T-helper 2 cell (primary cell): ENCODE data around the gene TADA3.
"Not testable (repeated sequence)": the region's sequence is repeated elsewhere in the genome, so short reads cannot be mapped to it uniquely, and the experiment has no call there.

Experiments used
- DNase-seq, 5 experiments: peaks; one replicate each; pipeline versions ENCODE4 v3.0.0 to v3.0.0-alpha.2; 2012 to 2022

Gene TADA3

DNA sequence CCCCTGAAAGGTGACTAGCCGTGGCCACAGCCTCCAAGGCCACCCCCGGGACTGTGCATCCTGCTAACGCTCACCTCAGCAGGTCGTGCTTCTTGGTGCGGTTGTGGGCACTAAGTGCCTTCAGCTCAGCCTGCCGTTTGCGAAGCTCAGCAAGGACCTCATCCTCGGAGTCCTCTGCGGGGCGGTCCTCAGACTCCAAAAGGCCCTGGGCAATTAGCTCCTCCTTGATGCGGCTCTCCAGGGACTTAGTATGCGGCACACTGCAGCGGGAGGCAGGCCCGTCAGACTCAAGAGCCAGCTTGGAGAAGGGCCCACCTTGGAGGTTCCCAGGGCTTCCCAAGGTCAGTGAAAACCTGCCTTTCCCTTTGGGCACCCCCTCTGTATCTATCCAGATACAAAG, 8.3 kb downstream of the TADA3 start:
- no peak for DNase-seq

DNA sequence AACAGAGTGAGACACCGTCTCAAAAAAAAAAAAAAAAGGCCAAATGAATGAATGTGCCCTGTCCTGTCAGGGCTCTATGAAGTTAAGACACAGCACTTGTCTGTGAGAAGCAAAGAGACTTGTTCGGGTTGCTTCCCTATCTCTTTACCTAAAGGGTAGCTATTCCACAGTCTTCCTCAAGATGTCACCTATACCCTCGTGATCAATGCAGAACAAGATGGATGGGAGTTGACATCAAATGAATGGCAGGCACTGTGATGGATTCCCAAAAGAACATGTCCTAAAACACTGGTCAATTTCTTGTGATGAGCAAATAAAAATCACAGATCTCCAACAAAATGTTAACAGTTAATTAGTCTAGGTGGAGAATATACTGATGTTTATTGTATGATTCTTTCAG, 9.5 kb downstream of the TADA3 start:
- peak in 1 of 5 experiments; percentile 38 for DNase-seq

GRCh38 chr3:9781978-9782603, 10.2 kb downstream of the TADA3 start:
- DNase-seq: no peak

- DNase-seq: no peak
Observed at GRCh38 chr3:9781551-9781950, 10.7 kb downstream of the TADA3 start.

DNA sequence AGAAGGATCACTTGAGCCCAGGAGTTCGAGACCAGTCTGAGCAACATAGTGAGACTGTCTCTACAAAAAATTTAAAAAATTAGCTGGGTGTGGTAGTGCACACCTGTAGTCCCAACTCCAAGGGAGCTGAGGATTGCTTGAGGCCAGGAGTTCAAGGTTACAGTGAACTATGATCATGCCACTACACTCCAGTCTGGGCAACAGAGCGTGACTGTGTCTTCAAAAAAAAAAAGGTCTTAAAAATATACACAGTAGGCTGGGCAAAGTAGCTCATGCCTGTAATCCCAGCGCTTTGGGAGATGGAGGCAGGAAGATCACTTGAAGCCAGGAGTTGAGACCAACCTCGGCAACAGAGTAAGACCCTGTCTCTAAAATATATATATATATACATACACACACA, 11.4 kb downstream of the TADA3 start:
- no peak for DNase-seq

DNA sequence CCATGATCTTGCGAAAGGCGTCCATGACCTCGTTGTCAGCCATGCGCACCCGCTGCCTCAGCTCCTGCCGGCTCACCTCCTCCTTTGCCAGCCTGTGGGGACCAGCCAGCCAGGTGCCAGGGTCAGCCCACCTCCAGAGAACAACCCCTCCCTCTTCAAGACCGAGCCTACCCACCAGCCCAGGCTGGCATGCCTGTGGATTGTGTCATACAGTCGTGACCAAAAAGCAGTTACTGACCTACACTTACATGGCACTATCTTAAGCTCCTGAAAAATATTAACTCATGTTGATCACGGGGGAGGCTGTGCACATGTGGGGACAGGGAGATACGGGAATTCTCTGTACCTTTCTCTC, 11.8 kb downstream of the TADA3 start:
- DNase-seq: no peak

GRCh38 chr3:9779721-9780457, 12.4 kb downstream of the TADA3 start:
- DNase-seq: peak in 2 of 5 experiments; percentile 48 to 84

DNA sequence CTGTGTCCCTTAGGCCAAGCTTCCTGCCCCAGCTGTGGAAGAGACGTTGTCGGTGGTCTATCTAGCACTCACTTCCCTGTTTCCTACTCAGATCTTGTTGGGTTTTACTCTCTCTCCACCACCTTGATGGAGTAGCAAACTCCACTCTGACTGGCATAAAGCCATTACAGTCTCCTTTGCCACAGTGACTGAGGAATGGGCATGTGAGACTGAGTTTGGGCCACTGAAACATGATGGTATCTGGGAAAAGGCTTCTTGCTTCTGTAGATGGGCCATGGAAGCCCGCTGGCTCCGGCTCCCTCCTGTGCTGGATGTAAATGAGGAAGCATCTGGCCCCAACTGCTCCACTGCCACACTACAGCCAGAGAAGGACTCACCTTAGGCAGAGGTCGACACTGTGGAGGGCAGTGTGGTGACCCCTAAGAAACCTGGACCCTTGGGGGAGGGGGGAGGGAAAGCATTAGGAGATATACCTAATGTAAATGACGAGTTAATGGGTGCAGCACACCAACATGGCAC, 13.1 kb downstream of the TADA3 start:
- DNase-seq: no peak

GRCh38 chr3:9778143-9779074, 13.9 kb downstream of the TADA3 start:
- DNase-seq: peak in 1 of 5 experiments; percentile 49

GRCh38 chr3:9777694-9778021, 14.6 kb downstream of the TADA3 start:
- no peak for DNase-seq

GRCh38 chr3:9776896-9777693, 15.2 kb downstream of the TADA3 start:
- no peak for DNase-seq

- DNase-seq: not testable (repeated sequence)
Observed at GRCh38 chr3:9771007-9771406, 21.3 kb downstream of the TADA3 start.

DNA sequence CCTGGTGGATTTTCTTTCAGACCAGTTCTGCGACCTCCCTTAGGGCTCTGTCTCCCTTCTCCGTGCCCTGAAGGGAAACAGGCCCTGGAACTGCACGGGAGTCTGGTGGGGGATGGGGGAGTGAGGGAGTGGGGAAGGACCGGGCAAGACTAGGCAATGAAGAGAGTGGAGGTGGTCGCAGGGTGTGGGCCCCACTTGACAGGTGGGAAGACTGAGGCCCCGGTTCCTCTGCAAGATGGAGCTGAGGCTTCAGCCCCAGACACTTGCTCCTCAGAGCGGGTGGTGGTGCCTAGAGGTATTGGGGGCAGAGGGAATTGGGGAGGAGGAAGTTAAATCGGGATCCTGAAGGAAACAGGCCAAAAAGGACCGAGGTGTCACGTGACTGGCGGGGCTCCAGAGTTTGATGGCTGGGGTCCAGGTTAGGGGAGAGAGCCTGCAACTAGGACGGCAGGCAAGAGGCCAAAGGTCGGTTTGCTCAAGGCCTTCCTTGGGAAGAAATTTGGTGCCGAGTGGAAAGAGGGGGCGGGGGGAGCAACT, 21.9 kb downstream of the TADA3 start:
- no peak for DNase-seq

- peak; percentile 16 to 80 (median 38) for DNase-seq
Observed at GRCh38 chr3:9769426-9770275, 22.6 kb downstream of the TADA3 start, which contains the start of gene CAMK1. CAMK1 (minus strand) TSS chr3:9769947; CDS start chr3:9767749, 2,198 bp downstream.

DNA sequence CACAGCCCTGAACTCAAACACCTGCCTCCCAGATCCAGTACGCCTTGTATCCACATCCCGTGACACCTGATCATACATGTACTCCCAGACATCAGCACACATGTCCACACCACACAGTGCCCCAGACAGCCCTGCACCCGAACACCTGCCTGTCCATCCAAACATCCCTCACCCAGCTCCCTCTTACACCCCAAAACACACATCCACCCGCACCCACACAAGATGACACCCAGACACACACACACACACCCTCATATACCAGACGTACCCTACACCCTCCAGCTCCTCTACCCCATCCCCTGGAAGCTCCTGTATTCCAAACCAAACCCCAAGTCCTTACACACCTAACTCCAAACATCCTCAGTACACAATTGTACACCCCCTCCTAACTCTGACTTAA, 23.3 kb downstream of the TADA3 start:
- DNase-seq: no peak

GRCh38 chr3:9768141-9768775, 24.0 kb downstream of the TADA3 start:
- DNase-seq: no peak

DNA sequence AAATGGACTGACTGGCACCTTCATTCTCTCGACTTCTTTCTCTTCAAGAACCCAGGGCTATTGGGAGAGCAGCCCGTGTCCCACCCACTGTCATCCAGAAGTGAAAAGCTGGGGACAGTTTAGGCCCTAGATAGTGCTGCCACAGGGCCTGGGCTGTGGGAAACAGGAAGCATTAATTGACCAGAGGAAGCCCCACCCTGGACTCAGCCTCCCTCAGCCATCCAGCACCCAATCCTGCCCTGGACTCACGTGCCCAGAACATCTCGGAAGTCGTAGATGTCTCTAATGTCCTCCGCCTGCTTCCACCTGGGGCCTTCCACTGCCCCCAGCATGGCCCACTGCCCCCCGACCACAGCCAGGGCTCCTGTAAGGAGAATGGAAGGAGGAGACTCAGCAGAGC, 24.9 kb downstream of the TADA3 start:
- no peak for DNase-seq

GRCh38 chr3:9765865-9766264, 26.4 kb downstream of the TADA3 start:
- DNase-seq: no peak

- DNase-seq: no peak
Observed at GRCh38 chr3:9762871-9763270, 29.4 kb downstream of the TADA3 start.

DNA sequence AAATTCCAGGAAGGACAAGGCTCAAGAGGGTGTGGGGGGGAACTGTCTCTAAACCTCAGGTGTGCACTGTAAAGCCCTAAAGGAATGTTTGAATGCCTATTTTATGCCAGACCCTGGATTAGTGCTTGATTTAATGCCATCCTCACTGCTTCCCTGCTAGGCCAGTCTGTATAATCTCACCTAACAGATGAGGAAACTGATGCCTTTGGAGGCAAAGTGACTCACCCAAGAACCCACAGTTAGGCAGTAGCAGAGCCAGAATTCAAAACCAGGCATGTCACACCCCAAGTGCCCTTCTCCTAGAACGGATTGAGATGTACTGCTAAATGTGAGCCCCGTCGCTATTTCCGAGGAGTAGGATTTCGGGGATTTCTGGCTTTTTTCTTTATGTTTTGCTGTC, 30.4 kb downstream of the TADA3 start:
- DNase-seq: no peak
